ENCODE data around the gene DOK7.

DNA sequence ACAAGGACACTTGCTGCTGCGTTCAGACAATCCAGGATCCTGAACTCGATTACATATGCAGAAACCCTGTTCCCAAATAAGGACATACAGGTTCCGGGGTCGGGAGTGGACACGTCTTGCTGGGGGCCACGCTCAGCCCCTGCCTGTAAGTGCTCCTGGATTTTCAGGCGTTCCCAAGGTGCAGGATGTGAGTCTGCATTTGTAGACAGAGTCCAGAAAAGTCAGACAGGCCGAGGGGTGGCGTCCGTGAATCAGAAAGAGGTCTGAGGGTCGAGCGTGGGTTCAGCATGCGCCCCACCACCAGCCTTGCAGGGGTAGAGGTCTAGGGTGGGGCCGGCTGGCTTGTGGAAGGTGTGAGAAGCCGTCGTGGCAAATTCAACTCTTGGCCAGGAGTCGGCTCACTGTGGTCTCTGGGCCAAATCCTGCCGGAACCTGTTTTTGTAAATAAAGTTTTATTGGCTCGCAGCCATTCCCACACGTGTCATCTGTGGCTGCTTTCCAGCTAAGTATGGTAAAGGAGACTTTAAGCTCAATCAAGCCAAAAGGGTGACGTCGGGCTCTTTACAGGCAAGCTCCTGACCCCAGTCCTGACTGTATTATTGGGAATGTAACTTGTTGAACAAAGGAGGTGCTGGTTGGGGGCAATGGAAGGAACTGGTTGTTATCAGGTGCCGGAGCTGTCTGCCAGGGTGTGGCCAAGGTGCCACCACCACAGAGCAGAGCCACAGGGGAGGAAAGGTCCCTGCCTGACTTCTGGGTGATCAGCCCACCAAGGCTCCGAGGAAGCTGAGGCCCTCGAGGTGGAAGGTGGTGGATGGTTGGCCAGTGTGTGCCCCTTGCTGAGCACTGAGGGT is 7.4 kb downstream of the DOK7 start:
- no peak for TF ChIP-seq EZH2phosphoT487 (IDR thresholded peaks at IDR 0.05; ENCODE audit: low read depth, severe bottlenecking, unreplicated experiment)
- TF ChIP-seq CTCF (IDR thresholded peaks at IDR 0.05; ENCODE audit: poor library complexity): no peak
- no peak for TF ChIP-seq EZH2 (IDR thresholded peaks at IDR 0.05; ENCODE audit: borderline replicate concordance)

Measured in hepatocyte (in vitro differentiated cells).